ENCODE results near the gene GXYLT2.

GXYLT2 gene

GRCh38 chr3:72930754-72931153, 42.9 kb downstream of the GXYLT2 start:
- DNase-seq (ENCODE audit: low read depth in 2 of 2, low spot score in 1 of 2), result no peak

DNA sequence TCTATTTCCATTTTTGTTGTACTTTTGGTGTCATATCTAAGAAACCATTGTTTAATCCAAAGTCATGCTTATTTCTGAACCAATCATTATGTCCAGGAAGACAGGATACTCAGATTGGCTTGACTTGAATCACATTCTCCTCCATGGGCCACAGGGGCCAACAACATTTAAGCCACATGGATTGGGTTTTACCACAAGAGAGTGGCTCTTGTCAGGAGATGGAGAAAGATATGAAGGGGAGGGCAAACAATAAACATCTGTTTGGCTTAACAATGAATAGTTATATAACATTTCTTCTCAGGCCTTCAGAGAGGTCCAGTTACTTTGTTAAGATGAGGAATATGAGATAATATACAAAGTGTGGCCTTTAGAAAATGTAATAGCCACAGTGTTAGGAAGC, 44.6 kb downstream of the GXYLT2 start:
- no peak for DNase-seq (ENCODE audit: low read depth in 2 of 2, low spot score in 1 of 2)

- no peak for DNase-seq (ENCODE audit: low read depth in 2 of 2, low spot score in 1 of 2)
Observed at GRCh38 chr3:72938471-72939265, 50.8 kb downstream of the GXYLT2 start.

- no peak for DNase-seq (ENCODE audit: low read depth in 2 of 2, low spot score in 1 of 2)
Observed at GRCh38 chr3:72941245-72941644, 53.4 kb downstream of the GXYLT2 start.

GRCh38 chr3:72942427-72942826, 54.6 kb downstream of the GXYLT2 start:
- no peak for DNase-seq (ENCODE audit: low read depth in 2 of 2, low spot score in 1 of 2)

- no peak for DNase-seq (ENCODE audit: low read depth in 2 of 2, low spot score in 1 of 2)
Observed at GRCh38 chr3:72944696-72945095, 56.9 kb downstream of the GXYLT2 start.

DNA sequence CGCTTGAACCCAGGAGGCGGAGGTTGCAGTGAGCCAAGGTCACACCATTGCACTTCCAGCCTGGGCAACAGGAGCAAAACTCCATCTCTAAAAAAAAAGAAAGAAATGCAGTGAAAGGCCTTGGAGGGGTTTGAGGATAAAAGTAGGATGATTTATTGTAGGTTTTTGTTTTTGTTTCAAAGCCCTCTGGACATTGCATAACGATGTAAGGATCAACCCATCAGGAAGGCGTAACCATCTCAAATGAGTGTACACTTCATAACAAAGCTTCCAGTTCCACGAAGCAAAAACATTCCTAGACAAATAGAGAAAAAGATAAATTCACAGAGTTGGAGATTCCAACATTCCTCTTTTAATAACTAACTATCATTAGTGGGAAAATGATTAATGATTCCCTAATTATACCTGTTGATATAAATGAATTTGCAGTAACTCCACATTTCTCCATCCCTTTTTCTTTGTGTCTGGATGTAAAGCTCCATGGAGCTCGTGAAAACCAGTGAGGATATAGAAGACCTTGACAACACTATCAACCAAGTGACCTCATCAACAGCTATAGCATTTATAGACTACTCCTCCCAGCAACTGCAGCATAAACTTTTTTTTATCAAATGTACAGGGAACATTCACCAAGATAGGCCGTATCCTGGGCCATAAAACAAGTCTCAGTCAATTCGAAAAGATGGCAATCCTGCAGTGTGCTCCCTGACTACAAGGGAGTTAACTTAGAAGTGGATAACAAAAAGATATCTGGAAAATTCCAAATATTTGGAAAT, 60.1 kb downstream of the GXYLT2 start:
- DNase-seq (ENCODE audit: low read depth in 2 of 2, low spot score in 1 of 2), result no peak

DNA sequence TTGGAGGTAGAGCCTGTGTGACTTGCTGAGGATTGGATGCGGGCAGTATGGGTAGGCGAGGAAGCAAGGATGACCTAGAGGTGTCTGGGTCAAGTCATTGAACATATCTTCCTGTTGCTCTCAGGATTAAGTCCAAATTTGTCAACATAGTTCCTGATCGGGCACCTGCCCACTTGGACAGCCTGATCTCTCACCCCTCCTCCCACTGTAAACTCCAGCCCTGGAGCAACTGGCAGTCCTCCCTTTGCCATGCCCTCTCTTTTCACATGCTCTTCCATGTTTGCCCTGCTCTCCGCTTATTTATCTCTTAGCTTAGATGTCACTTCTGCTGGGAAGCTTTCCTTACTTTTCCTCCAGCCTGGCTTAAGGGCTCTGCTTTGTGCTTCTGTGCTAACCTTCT, 61.2 kb downstream of the GXYLT2 start:
- no peak for DNase-seq (ENCODE audit: low read depth in 2 of 2, low spot score in 1 of 2)

DNA sequence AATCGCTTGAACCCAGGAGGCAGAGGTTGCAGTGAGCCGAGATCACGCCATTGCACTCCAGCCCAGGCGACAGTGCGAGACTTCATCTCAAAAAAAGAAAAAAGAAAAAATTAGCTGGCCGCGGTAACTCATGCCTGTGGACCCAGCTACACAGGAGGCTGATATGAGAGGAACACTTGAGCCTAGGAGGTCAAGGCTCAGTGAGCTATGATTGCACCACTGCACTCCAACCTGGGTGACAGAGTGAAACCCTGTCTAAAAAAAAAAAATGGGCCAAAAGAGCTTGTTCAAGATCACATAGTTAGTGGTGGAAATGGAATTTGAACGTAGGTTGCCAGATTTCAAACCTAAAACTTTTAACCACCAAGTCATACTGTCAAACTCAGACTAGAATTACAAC, 62.5 kb downstream of the GXYLT2 start:
- no peak for DNase-seq (ENCODE audit: low read depth in 2 of 2, low spot score in 1 of 2)

DNA sequence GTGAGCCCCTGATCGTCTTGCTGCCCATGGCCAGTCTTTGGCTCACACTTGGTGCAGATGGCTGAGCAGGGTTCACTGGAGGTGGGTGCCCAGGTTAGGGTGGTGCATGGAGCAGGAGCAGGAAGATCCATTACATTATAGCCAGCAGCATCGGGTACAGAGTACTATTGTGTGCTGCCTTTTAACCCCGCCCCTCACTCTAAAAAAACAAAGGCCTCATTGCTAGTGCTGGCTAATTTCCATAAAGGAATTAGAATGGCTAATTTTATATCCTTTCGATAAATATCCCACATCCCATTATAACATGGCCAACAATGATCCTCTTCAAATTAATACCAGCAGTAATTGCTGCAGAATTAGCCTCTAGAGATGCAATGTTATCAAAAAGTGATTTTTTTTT, 63.0 kb downstream of the GXYLT2 start:
- DNase-seq (ENCODE audit: low read depth in 2 of 2, low spot score in 1 of 2), result no peak

DNA sequence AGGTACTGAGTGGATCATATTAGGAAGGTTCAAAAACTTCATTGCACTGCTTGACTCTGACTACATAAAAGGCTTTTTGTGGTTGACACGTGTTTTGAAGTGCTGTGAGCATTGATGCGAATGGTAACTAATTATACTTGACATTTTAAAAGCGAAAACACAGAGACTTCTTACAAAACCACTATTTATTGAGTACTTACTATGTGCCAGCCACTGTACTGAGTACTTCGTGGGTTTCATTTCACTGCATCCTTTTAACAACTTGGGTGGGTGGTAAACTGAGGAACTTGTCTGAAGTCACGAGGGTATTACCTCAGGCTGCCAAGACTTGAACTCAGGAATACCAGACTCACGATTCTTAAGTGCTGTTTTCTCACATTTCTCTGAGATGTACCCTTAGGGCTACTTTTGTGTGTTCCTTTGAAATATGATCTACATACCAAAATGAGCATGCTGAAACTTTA, 63.4 kb downstream of the GXYLT2 start:
- DNase-seq (ENCODE audit: low read depth in 2 of 2, low spot score in 1 of 2), result no peak

DNA sequence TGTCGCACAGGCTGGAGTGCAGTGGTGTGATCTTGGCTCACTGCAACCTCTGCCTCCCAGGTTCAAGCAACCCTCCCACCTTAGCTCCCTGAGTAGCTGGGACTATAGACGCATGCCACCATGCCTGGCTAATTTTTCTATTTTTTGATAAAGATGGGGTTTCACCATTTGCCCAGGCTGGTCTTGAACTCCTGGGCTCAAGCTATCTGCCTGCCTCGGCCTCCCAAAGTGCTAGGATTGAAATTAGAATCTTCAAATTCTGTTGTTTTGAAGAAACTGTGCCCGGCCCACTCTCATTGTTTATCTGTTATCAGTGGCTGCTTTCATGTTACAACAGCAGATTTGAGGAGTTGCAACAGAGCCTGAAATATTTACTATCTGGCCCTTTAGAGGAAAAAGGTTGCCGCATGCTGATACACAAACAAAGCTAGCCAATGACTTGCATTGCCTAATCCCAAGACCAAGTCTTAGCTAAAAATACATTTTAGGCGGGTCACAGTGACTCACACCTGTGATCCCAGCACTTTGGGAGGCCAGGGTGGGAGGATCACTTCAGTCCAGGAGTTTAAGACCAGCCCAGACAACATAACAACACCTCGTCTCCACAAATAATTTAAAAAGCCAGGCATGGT, 65.6 kb downstream of the GXYLT2 start:
- DNase-seq (ENCODE audit: low read depth in 2 of 2, low spot score in 1 of 2), result no peak

GRCh38 chr3:72957297-72957696, 69.5 kb downstream of the GXYLT2 start:
- no peak for DNase-seq (ENCODE audit: low read depth in 2 of 2, low spot score in 1 of 2)

- no peak for DNase-seq (ENCODE audit: low read depth in 2 of 2, low spot score in 1 of 2)
Observed at GRCh38 chr3:72959336-72959735, 71.5 kb downstream of the GXYLT2 start.

DNA sequence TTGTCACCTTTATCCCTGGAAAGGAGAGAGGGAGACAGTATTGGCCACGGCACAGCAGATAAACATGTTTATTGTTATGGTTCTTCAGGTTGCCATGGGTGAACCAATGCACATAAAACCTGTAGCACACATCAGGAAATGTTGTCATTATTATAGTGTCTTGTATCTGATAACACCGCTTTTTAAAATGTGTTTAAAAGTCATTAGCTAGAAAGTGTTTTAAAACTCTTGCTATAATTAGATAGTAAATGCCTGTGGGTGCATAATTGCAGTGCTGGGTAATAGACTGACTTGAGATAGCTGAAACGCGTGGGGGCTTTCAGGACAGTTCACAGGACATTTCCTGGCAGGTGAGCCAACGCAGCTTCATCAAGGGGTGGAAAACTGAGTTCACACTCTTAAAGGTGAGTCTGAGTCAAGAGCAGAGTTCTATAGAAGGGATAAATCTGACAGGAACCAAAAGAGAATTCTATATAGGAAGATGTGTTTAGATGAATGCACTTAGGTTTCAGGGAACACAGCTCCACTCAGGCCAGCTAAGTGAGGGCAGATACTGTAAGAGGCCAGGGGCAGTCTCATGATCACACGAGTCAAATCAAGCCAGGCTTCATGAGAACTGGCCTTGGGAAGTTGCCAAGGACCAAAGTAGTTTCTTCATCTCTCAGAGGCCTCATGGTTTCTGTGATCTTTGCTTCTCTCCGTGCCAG, 73.1 kb downstream of the GXYLT2 start:
- DNase-seq (ENCODE audit: low read depth in 2 of 2, low spot score in 1 of 2), result no peak

GRCh38 chr3:72961752-72962151, 73.9 kb downstream of the GXYLT2 start:
- DNase-seq (ENCODE audit: low read depth in 2 of 2, low spot score in 1 of 2), result no peak

DNA sequence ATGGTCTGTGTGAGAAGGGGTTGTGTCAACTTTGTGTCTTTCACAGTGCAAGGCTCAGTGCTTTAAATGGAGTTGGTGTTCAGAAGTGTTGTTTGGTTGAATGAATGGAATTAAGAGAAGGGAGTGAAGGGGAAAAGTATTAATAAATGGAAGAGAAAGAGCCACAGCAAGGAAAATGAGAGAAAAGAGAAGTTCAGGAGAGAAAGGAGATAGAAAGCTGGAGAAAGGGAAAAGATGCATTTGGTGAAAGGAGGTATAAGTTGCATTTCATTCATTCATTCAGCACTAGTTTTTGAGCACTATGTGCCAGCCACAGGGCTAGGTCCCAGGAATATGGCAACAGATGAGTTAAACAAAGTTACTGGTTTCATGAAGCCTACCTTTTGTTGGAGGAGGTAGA, 74.5 kb downstream of the GXYLT2 start:
- DNase-seq (ENCODE audit: low read depth in 2 of 2, low spot score in 1 of 2), result no peak

DNA sequence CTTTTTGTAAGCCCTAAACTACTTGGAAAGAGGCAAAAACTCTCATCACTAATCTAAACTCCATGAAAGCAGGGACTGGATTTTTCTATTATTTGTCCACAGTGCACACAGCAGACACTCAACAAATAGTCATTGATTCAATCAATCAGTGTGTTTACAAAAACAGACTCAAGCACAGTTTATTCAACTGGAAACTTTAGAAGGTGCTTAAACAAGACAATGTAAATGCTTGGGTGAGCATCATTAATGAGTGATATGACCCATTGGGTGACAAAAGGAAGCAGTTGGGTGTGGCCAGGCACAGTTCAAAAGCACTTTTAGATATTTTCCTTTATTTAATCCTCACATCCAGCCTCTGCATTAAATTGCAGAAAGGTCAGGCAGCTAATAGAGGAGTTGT, 76.8 kb downstream of the GXYLT2 start:
- DNase-seq (ENCODE audit: low read depth in 2 of 2, low spot score in 1 of 2), result no peak

- no peak for DNase-seq (ENCODE audit: low read depth in 2 of 2, low spot score in 1 of 2)
Observed at GRCh38 chr3:72968266-72968664, 80.4 kb downstream of the GXYLT2 start.

DNA sequence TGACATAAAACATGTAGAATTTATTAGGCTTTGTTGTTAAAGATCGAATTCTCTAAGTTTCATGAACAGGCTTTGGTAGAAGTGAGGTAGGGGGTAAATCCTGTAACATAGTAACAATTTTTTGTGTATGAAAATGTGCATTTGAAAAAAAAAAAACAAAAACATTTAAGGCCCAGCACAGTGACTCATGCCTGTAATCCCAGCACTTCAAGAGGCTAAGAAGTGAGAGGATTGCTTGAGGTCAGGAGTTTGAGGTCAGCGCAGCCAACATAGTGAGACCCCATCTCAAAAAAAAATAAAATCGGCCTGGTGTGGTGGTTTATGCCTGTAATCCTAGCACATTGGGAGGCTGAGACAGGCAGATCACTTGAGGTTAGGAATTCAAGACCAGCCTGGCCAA, 81.9 kb downstream of the GXYLT2 start:
- DNase-seq (ENCODE audit: low read depth in 2 of 2, low spot score in 1 of 2), result no peak

- DNase-seq (ENCODE audit: low read depth in 2 of 2, low spot score in 1 of 2), result no peak
Observed at GRCh38 chr3:72970942-72971341, 83.1 kb downstream of the GXYLT2 start.

DNA sequence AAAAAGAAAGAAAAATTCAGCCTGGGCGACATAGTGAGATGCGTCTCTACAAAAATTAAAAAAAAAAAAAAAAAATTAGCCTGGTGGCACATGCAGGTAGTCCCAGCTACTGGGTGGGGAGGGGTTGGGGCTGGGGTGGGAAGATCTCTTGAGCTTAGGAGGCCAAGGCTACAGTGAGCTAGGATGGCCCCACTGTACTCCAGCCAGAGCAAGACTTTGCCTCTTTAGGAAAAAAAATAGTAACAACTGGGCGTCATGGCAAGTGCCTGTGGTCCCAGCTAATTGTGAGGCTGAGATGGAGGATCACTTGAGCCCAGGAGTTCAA, 84.8 kb downstream of the GXYLT2 start:
- DNase-seq (ENCODE audit: low read depth in 2 of 2, low spot score in 1 of 2), result no peak
